Liver (tissue), 3 donors: ENCODE data around the gene ARHGAP10.

Experiments used
- CTCF ChIP-seq: fragments of 150-350 bp; IDR thresholded peaks from 2 replicates; pipeline ENCODE4 v1.5.1; 2017; ENCODE audit warnings: improper control_type of control experiment, low read depth, low read length; ENCODE audit not compliant: missing input control
- EGR1 ChIP-seq, 2 donors: IDR thresholded peaks; 2 replicates each; pipeline ENCODE4 v1.6.1; 2016 to 2018; ENCODE audit warnings: antibody characterized with exemption in 2 of 2, low read depth in 2 of 2
- donor health status: healthy.
- donor health status: healthy.

- TF ChIP-seq CTCF: no peak
- TF ChIP-seq EGR1 (IDR thresholded peaks at IDR 0.05; ENCODE audit: low read depth in 2 of 2): no peak
Measured at GRCh38 chr4:148044089-148044911, 312.4 kb downstream of the ARHGAP10 start.
